ENCODE measurements around the gene ALDH1L2. TPM values are rescaled to one million over a fixed set of nuclear protein-coding genes. Genes with fewer than 3 reads are reported as not detected.

ALDH1L2 gene
- polyA plus RNA-seq, 2 of the 4 experiments (the other 2 are of a cell fraction), result 2.4 to 28.1 TPM

GRCh38 chr12:105051981-105052380 is 32.3 kb downstream of the ALDH1L2 start:
- ATAC-seq (no peak), DNase-seq (ENCODE audit: low read depth in 1 of 2, low spot score in 1 of 2) (no peak), FAIRE-seq (no peak)
- Histone ChIP-seq H3K9me3 (peaks cover 18% of the 10 kb centered on the region; the same call in 1 of the 3 replicates), H3K4me1 (no peaks in the 10 kb centered on the region), H3K4me3 (no peak overlapping the region), H3K4me2 (no peak overlapping the region), H3K27ac (no peak overlapping the region)
- POLR2A ChIA-PET, result no interaction called here
- TF ChIP-seq ELK1 (IDR thresholded peaks at IDR 0.05; ENCODE audit: low read depth, low read length), result no peak
- no peak for TF ChIP-seq MYC (IDR thresholded peaks at IDR 0.05; ENCODE audit: borderline replicate concordance, low read length)
- TF ChIP-seq RARB (CRISPR knock-in tag; IDR thresholded peaks at IDR 0.05), result no peak
- TF ChIP-seq CHD2 (IDR thresholded peaks at IDR 0.05; ENCODE audit: low read length, partially characterized antibody), result no peak
- 64% methylated on average over 4 of the region's 4 CpGs for WGBS (ENCODE audit: missing lambda C conversion rate)
- CTCF ChIA-PET, result interaction anchor here (1.1 to 7.5 kb wide), 16 partner anchors 9 to 874 kb away, joined by 3 to 55 read pairs (median 5); partner anchors contain the start of gene ALDH1L2

- no peak overlapping the region for H3K27ac ChIP-seq
- POLR2A ChIA-PET, result no interaction called here
- ATAC-seq (no peak), FAIRE-seq (peak; percentile 28), DNase-seq (ENCODE audit: low read depth in 1 of 2, low spot score in 1 of 2) (no peak)
- H3K9me3 ChIP-seq, result no peaks in the 10 kb centered on the region
- TF ChIP-seq FOSL2 (IDR thresholded peaks at IDR 0.05), result no peak
- no peak for TF ChIP-seq FOSL2 (CRISPR knock-in tag; IDR thresholded peaks at IDR 0.05)
- TF ChIP-seq PBX3 (IDR thresholded peaks at IDR 0.05), result no peak
- no peak for TF ChIP-seq RAD21 (conservative IDR thresholded peaks at IDR 0.05 in 1 of 2, IDR thresholded peaks at IDR 0.05 in 1 of 2)
- TF ChIP-seq CTCF (IDR thresholded peaks at IDR 0.05), result no peak
- TF ChIP-seq HMGXB4 (CRISPR knock-in tag; IDR thresholded peaks at IDR 0.05; ENCODE audit: borderline replicate concordance), result no peak
- no peak for TF ChIP-seq JUNB (IDR thresholded peaks at IDR 0.05)
- no peak for TF ChIP-seq BHLHE40 (IDR thresholded peaks at IDR 0.05; ENCODE audit: low read depth, low read length)
- no peak for TF ChIP-seq KDM1A (IDR thresholded peaks at IDR 0.05; ENCODE audit: low read depth)
- no peak for TF ChIP-seq POLR2AphosphoS2 (conservative IDR thresholded peaks at IDR 0.05; ENCODE audit: low read length)
- no peak for TF ChIP-seq RARB (CRISPR knock-in tag; IDR thresholded peaks at IDR 0.05)
- no peak for TF ChIP-seq E2F6 (IDR thresholded peaks at IDR 0.05; ENCODE audit: borderline replicate concordance, low read depth)
- TF ChIP-seq ELK1 (IDR thresholded peaks at IDR 0.05; ENCODE audit: low read depth, low read length), result no peak
- no peak for TF ChIP-seq RFX5 (IDR thresholded peaks at IDR 0.05)
- no peak for TF ChIP-seq RNF2 (IDR thresholded peaks at IDR 0.05; ENCODE audit: borderline replicate concordance, low read depth)
- TF ChIP-seq FOXS1 (CRISPR knock-in tag; IDR thresholded peaks at IDR 0.05), result no peak
- no peak for TF ChIP-seq NPAS2 (CRISPR knock-in tag; IDR thresholded peaks at IDR 0.05; ENCODE audit: borderline replicate concordance)
- no peak for TF ChIP-seq ZNF302 (CRISPR knock-in tag; IDR thresholded peaks at IDR 0.05)
- no peak for TF ChIP-seq HEYL (CRISPR knock-in tag; IDR thresholded peaks at IDR 0.05)
- CTCF ChIA-PET, result no interaction called here
- 90% methylated on average over 1 of the region's 1 CpG for WGBS (ENCODE audit: missing lambda C conversion rate)
- no peak overlapping the region for H3K4me3 ChIP-seq
- no peak overlapping the region for H3K4me2 ChIP-seq
- H3K4me1 ChIP-seq, result no peaks in the 10 kb centered on the region
These were observed 35.9 kb downstream of the ALDH1L2 start for GRCh38 chr12:105048315-105048714.
